HG02943 (cell line): ENCODE results near the gene NCK2.

Experiments
- ATAC-seq: cut with Tn5 transposase; IDR thresholded peaks from one replicate; pipeline ENCODE4 v1.9.1; 2021; ENCODE audit warnings: mild to moderate bottlenecking, low read depth, moderate library complexity; ENCODE audit not compliant: unreplicated experiment

Gene NCK2

GRCh38 chr2:105734762-105735538 is 9.8 kb upstream of the NCK2 start:
- ATAC-seq, result no peak

DNA sequence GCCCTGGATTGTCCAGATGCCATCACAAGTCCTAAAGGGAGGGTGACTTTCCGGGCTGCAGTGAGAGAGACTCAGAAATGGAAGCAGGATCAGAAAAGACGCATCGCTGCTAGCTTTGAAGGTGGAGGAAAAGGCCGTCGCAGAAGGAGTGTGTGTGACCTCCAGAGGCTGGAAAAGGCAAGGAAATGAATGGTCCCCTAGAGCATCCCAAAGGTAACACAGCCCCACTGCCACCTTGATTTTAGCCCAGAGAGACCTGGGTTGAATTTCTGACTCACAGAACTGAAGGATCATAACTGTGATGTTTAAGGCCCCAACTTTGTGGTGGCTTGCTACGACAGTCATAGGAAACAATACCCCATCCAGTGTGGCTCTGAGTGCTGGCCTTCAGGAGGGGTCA is 8.6 kb upstream of the NCK2 start:
- no peak for ATAC-seq

- ATAC-seq, result no peak
Measured at GRCh38 chr2:105737980-105738657, 6.6 kb upstream of the NCK2 start.

DNA sequence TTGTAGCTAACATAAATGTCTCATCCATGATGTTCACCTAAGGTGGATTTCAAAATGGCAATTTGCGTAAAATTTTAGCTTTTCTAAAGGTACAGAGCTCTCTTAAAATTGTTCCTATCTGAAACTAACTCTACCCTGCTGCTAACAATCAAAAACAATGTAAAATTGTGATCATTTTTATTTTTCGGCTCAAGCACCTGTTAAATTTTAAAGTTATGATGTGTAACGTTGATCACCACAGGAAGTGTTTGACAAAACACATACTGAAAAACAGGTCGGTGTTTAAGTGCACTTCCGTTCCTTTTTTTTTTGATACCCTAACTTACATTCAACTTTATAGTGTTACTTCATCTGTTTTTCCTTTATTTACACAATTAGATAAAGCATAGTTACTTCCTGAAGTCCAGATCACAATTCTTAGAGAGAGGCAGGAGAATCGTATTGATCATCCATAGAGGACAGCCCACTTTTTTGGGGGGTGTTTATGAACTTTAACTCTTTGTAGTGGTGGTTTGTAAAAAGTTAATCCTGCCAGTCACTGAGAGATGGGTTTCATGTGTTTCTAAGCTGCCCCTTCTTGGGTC is 6.0 kb upstream of the NCK2 start:
- ATAC-seq, result no peak

DNA sequence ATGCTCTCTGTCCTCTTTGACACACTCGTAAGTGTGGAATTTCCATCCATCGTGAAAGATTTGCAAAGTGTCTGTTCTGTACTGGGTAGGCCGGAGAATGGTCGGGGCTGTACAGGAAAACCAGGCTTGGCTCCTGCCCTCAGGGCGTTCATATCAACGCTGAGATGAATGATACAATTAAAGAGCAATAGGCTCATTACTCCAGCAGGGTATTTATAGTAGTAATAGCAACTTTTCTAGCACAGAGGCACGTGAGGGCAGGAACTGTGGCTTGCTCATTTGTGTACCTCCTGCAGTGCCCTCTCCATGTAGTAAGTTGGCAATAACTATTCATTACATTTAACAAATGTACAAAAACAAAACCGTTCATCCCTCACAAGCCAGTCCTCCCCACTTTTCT is 5.3 kb upstream of the NCK2 start:
- ATAC-seq, result no peak

DNA sequence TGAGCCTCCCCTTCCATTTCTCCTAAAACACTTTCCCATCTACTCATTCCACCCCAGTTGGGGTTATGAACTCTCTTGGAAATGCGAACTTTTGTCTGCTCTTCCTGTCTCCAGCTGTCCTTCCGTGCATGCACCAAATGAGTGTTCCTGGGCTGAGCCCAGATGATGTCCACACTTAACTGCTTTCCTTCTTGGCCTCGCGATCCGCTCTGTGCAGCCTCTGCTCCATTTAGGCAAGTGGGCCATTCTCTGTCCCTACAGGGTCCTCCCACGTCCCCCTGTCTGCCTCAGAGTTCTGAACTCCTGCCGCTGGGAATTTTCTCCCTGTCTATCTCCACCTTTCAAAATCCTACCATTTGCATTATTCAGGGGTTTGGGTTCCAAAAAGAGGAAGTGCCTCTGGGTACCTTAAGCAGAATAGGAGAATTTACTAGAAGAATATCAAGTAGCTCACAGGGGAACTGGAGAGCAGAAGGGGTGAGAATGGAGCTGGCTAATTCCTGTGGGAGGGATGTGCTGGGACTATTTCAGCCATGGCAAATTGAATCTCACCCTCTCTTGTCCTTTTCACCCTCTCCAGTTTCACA is 4.7 kb upstream of the NCK2 start:
- ATAC-seq, result no peak

DNA sequence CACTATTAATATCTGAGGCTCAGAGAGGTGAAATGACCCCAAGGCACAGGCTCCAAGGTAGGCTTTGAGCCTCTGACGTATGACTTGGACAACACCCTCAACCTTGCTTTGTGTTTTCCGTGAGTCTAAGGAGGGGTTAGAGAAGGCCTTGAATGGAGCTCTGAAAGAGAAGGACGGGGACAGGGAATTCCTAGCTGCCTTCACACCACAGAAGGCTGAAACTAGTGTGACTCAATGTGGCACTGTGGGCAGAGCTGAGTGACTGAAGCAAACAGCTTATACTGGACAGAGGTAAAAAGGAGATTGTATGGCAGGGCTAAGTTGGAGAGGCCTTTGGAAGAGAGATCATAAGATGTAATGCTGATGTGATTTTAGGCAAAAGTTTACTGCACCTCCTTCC is 3.5 kb upstream of the NCK2 start:
- ATAC-seq, result no peak

DNA sequence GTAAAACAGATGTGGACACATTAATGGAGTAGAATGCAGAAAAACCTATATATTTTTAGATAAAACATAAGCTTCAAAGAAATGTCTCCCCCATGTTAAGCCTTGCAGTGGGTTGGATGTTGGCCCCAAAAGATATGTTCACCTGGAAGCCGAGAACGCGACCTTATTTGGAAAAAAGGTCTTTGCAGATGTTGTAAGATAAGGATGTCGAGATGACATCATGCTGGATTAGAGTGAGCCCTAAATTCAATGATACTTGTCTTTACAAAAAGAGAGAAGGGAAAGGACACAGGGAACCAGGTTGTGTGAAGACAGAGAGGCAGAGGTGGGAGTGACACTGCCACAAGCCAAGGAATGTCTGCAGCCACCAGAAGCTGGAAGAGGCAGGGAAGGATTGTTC is 3.1 kb upstream of the NCK2 start:
- ATAC-seq, result no peak

- ATAC-seq, result peak; percentile 59
Measured at GRCh38 chr2:105744091-105744908, 412 bp upstream of the NCK2 start.

DNA sequence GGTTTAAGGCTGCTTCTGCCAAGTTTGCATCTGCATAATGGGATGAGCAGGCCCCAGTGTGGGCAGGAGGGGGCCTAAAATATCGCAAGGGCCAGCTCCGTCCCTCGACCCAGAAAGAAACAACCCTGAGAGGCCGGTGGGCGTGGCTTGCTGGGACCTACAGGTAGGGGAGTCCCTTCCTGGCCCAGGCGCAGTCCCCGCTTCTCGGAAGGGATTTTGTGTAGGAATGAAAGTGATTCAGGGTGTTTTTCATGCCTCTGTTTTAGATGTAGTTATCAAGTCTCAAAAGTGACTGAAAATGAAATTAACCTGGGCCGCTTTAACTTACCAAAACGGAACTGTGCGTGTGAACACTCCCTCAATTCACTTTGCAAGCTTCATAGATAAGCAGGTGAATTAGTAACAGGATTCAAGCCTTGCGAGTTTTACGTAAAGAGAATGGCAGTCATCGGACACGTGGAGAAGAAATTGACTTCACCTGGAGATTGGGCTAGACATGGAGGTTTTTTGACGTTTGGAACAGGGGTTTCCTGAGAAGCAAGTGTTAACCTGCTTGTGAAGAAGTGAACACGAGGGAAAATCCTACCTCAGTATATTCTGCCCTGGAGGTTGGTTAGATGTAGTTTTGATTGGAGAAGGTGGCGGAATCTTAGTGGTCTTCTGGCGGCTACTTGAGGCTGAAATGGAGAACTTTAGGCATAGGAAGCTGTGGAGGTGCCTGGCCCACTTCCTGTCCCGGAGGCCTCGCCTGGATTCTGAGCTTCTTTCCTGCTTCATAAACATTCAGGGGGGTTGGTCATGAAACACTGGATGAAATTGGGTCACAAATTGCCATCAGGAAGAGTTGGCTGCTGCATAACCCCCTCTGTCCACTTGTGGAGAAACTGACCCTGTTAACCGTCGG is 1.7 kb downstream of the NCK2 start:
- ATAC-seq, result peak; percentile 52

DNA sequence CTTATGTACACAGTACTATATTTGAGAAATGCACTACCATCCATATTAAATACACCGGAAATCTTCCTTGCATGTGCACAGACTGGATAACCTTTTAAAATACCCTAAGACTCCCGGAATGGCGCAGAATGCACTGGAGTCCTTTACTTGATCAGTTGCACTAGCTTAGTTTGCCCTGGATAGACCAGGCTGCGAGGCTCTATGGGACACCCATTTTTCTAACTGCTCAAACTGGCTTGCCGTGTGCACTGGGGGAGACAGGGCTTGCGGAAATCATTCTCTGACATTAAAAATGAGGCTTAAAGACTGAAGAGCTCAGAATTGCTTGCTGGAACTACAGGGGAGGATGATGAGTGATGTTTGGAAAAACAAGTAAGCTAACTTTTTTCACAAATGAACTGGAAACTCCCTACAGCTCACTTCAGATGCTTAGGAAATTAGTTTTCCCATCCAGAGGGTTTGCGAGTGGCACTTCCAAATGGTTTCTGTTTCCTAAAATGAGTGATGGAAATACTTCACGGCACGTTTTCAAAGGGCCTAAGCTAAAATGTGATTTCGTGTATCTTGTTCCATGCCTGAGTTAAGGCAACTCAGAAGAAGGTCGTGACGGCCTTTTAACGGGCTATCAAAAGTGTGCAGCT is 2.7 kb downstream of the NCK2 start:
- ATAC-seq, result no peak

DNA sequence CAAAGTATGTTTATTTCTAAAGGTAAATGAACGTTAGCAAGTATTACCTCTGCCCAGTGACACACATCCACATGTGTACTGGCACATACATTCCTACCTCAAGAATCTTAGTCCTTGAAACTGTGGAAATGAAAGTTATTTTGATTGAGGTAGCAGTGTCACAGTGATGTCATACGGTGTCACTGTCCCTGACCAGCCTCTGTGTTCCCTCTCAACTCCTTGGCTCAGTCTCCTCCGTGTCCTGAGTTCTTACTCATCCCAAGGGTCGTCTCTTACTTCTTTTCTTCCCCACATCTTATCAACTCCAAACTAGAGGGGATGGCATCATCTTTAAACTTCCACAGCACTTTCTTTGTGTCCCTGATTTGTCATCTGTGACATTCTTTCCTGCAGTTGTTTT is 3.3 kb downstream of the NCK2 start:
- ATAC-seq, result no peak

DNA sequence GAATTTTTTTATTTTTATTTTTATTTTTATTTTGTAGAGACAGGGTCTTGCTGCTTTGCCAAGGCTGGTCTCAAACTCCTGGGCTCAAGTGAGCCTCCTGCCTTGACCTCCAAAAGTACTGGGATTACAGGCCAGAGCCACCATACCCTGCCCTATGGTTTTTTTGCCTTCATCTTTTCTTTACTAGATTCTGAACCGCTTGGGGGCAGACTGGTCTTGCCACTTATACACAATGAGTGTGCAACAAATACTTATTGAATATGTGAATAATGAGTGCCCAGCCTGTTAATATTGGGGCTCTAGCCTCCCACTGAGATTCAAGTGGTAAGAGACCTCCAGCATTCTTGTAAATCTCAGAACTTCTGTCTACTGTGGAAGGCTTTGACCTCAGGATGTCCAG is 3.9 kb downstream of the NCK2 start:
- no peak for ATAC-seq

GRCh38 chr2:105749583-105750400 is 5.1 kb downstream of the NCK2 start:
- no peak for ATAC-seq

GRCh38 chr2:105750735-105751134 is 6.0 kb downstream of the NCK2 start:
- no peak for ATAC-seq

DNA sequence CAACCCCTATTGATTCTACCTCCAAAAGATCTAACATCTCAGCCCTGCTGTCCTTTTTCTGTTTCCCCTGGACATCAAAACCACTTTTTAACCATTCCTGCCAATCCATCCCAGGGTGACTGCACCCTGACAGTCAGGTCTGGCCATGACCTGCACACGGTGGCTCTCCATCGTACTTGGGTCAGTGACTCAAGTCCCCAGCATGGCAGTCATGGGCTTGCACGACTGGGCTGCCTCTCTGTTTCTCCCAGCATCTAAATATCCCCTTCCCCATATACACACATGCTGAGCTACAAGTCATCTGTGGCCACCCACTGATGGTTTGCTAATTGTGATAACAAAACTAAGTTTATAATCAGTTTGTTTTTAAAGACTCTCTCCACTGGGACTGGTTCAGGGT is 6.6 kb downstream of the NCK2 start:
- ATAC-seq, result no peak

GRCh38 chr2:105752691-105753358 is 8.1 kb downstream of the NCK2 start:
- ATAC-seq, result no peak

GRCh38 chr2:105753380-105753779 is 8.7 kb downstream of the NCK2 start:
- no peak for ATAC-seq
